SJCRH30 (cell line): ENCODE measurements around the gene TCF7L1. TPM values are rescaled to one million over a fixed set of nuclear protein-coding genes. Genes with fewer than 3 reads are reported as not detected.
A peak's percentile ranks its signal among the peaks of the same experiment; 100 is the strongest.
"Not testable (repeated sequence)": the region's sequence is repeated elsewhere in the genome, so short reads cannot be mapped to it uniquely, and the experiment has no call there.

Experiments
- DNase-seq, 2 experiments: peaks; one replicate each; pipeline ENCODE4 v3.0.0-alpha.2; 2015 to 2020
- H3K27ac ChIP-seq: fragments of 250-450 bp; sonication (Bioruptor Pico); 2 replicates; pipeline ENCODE4 v1.5.1; 2020; ENCODE audit warnings: mild to moderate bottlenecking, moderate library complexity
- H3K27me3 ChIP-seq: fragments of 250-450 bp; sonication (Bioruptor Pico); 2 replicates; pipeline ENCODE4 v1.5.1; 2020; ENCODE audit warnings: mild to moderate bottlenecking, moderate library complexity
- H3K36me3 ChIP-seq: fragments of 250-450 bp; sonication (Bioruptor Pico); 2 replicates; pipeline ENCODE4 v1.5.1; 2020; ENCODE audit warnings: mild to moderate bottlenecking, moderate library complexity
- H3K4me1 ChIP-seq: fragments of 250-450 bp; sonication (Bioruptor Pico); 2 replicates; pipeline ENCODE4 v1.5.1; 2020; ENCODE audit warnings: mild to moderate bottlenecking, moderate library complexity
- H3K4me3 ChIP-seq: fragments of 250-450 bp; sonication (Bioruptor Pico); 2 replicates; pipeline ENCODE4 v1.5.1; 2020; ENCODE audit warnings: mild to moderate bottlenecking, moderate library complexity
- H3K9me3 ChIP-seq: fragments of 250-450 bp; sonication (Bioruptor Pico); replicated peaks from 2 replicates; pipeline ENCODE4 v1.5.1; 2020; ENCODE audit warnings: mild to moderate bottlenecking, moderate library complexity
- total RNA-seq: library from RNA; depleted of rRNA; stranded (reverse); fragments of >200 nt; shearing (Covaris generic); gene quantifications from 2 replicates; pipeline ENCODE4 v1.2.3, GENCODE V29; 2014

TCF7L1 gene
- total RNA-seq, 1 experiment from 2014 or later, result 9.2 TPM

DNA sequence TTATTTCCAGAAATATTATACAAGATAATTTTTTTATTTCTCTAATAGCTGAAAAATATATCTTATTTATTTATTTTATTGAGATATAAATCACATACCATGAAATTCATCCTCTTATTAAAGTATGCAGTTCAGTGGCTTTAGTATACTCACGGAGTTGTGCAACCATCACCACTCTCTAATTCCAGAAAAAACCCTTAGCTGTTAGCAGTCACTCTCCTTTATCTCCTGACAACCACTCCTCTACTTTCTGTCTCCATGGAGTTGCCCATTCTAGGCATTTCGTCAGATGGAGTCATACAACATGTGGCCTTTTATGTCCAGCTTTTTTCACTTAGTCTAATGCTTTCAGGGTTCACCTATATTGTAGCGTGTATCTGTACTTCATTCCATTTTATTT, 66.5 kb downstream of the TCF7L1 start:
- no peaks in the 10 kb centered on the region for H3K9me3 ChIP-seq
- H3K4me3 ChIP-seq, result no peak overlapping the region
- DNase-seq, result no peak
- H3K36me3 ChIP-seq, result peaks cover 19% of the 10 kb centered on the region; the same call in 1 of the 2 replicates
- H3K27me3 ChIP-seq, result no peaks in the 10 kb centered on the region
- H3K27ac ChIP-seq, result no peak overlapping the region
- peaks cover 9% of the 10 kb centered on the region for H3K4me1 ChIP-seq

DNA sequence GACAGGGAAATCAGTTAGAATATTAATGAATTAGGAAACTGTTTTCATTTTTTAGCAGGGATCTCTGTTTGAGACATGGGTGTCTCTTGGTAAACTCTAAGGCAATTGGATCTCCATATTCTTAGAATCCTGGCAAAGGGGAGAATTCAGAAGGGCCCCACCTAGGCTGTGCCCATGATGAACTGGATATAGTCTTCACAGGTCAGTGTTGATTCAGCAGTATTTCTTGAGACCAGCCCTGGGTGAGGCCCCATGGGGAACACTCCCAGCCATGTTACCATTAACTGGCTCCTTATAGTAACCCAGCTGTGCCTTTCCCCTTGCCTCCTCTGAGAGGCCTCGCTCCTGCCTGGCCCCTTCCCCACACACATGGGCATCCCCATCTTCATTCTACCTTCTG, 76.7 kb downstream of the TCF7L1 start:
- Histone ChIP-seq H3K27me3 (no peaks in the 10 kb centered on the region), H3K36me3 (peaks cover 7% of the 10 kb centered on the region; the same call in 1 of the 2 replicates), H3K9me3 (no peaks in the 10 kb centered on the region), H3K4me1 (peaks cover 21% of the 10 kb centered on the region), H3K27ac (no peak overlapping the region), H3K4me3 (no peak overlapping the region)
- no peak for DNase-seq

- Histone ChIP-seq H3K4me3 (no peak overlapping the region), H3K4me1 (peaks cover 27% of the 10 kb centered on the region), H3K27ac (no peak overlapping the region)
These were observed 77.3 kb downstream of the TCF7L1 start for GRCh38 chr2:85210511-85210910.

GRCh38 chr2:85211606-85212005, 78.4 kb downstream of the TCF7L1 start:
- not testable (repeated sequence) for H3K27me3 ChIP-seq, H3K4me3 ChIP-seq, H3K36me3 ChIP-seq, H3K9me3 ChIP-seq, H3K27ac ChIP-seq, DNase-seq
- H3K4me1 ChIP-seq, result peaks cover 35% of the 10 kb centered on the region

More at GRCh38 chr2:85210511-85210910, 77.3 kb downstream of the TCF7L1 start:
- DNase-seq, result no peak
- no peaks in the 10 kb centered on the region for H3K9me3 ChIP-seq
- H3K27me3 ChIP-seq, result no peaks in the 10 kb centered on the region
- H3K36me3 ChIP-seq, result peaks cover 7% of the 10 kb centered on the region; the same call in 1 of the 2 replicates

GRCh38 chr2:85212841-85213240, 79.6 kb downstream of the TCF7L1 start:
- H3K27me3 ChIP-seq, result no peaks in the 10 kb centered on the region
- H3K4me1 ChIP-seq, result peaks cover 39% of the 10 kb centered on the region
- no peaks in the 10 kb centered on the region for H3K9me3 ChIP-seq
- DNase-seq, result no peak
- H3K4me3 ChIP-seq, result no peak overlapping the region
- no peak overlapping the region for H3K27ac ChIP-seq
- H3K36me3 ChIP-seq, result peaks cover 12% of the 10 kb centered on the region

- no peaks in the 10 kb centered on the region for H3K9me3 ChIP-seq
- DNase-seq, result peak in 1 of 2 experiments; percentile 26
- H3K4me1 ChIP-seq, result peaks cover 39% of the 10 kb centered on the region
- no peaks in the 10 kb centered on the region for H3K27me3 ChIP-seq
- peaks cover 17% of the 10 kb centered on the region for H3K36me3 ChIP-seq
- H3K27ac ChIP-seq, result no peak overlapping the region
- H3K4me3 ChIP-seq, result no peak overlapping the region
These were observed 80.2 kb downstream of the TCF7L1 start for GRCh38 chr2:85213404-85213803.

DNA sequence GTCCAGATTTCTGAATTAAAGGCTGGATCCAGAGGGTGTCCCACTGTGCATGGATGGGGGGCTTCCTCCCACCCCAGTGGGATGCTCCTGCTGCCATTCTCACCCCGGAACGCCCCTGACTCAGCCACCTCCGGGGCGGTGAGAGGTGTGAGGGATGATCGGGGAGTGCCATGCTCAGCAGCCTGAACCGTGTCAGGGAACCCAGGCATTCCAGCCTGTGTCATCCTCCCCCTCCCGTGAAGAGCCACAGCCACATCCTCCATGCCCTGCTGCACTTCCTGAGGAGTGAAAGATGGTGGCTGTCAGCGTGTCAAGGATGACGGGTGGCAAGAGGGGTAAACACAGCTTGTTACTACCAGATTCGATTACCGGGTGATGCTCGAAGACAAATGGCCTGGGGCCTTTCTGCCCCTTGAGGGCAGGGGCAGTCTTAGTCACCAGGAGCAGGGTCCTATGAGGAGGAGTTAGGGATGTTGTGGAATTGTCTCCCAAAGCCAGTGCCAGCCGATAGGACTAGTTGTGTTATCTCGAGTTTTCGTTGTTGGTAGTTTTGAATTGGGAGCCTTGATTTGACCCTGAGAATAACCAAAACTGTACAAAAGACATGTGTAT, 80.8 kb downstream of the TCF7L1 start:
- H3K27me3 ChIP-seq, result no peaks in the 10 kb centered on the region
- peaks cover 22% of the 10 kb centered on the region for H3K36me3 ChIP-seq
- DNase-seq, result peak in 1 of 2 experiments; percentile 15
- H3K27ac ChIP-seq, result no peak overlapping the region
- H3K9me3 ChIP-seq, result no peaks in the 10 kb centered on the region
- no peak overlapping the region for H3K4me3 ChIP-seq
- H3K4me1 ChIP-seq, result peaks cover 39% of the 10 kb centered on the region

DNA sequence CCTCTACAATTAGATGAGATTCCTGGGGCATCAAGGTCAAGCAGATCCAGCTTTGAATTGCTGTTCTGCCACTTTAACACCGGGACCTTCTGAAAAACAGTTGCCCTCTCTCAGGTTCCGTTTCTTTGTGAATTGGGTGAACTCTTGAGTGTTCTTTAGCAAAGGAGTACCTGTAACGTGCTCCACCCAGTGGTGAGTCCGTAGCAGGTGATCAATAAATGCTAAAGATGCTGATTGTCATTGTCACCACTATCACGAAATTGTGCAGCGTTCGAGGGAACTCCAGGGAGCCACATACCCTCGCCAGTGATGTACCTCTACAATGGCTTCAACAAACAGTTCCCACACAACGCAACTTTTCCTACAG, 81.9 kb downstream of the TCF7L1 start:
- no peak for DNase-seq
- Histone ChIP-seq H3K36me3 (peaks cover 22% of the 10 kb centered on the region), H3K27me3 (no peaks in the 10 kb centered on the region), H3K4me1 (peaks cover 39% of the 10 kb centered on the region), H3K27ac (peak overlapping the region; percentile 34; the same call in 1 of the 2 replicates), H3K4me3 (no peak overlapping the region), H3K9me3 (no peaks in the 10 kb centered on the region)

GRCh38 chr2:85215448-85216401, 82.5 kb downstream of the TCF7L1 start:
- Histone ChIP-seq H3K4me3 (no peak overlapping the region), H3K9me3 (no peaks in the 10 kb centered on the region), H3K4me1 (peaks cover 39% of the 10 kb centered on the region), H3K27me3 (no peaks in the 10 kb centered on the region), H3K36me3 (peaks cover 22% of the 10 kb centered on the region), H3K27ac (peak overlapping the region; percentile 50)
- DNase-seq, result peak; percentile 87 to 95

DNA sequence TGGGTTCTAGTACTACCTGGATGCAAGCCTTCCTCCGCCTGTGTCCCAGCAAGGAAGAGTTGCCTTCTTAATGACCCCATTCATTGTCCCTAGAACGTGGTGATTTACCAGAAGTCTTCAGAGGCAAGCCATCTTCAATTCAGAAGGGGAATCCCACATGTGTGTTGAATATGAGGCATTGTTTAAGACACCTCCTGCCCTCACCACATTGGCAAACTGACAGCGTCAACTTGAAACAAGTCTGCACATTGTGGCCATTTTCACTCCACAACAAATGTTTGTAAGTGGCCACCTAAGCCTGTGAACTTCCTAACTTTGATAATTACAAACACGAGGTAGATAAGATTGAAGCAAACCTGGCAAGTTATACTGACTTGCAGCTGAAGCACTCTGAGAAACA, 83.7 kb downstream of the TCF7L1 start:
- peaks cover 16% of the 10 kb centered on the region; the same call in 1 of the 2 replicates for H3K36me3 ChIP-seq
- no peaks in the 10 kb centered on the region for H3K27me3 ChIP-seq
- no peaks in the 10 kb centered on the region for H3K9me3 ChIP-seq
- H3K4me3 ChIP-seq, result no peak overlapping the region
- peaks cover 39% of the 10 kb centered on the region for H3K4me1 ChIP-seq
- H3K27ac ChIP-seq, result no peak overlapping the region
- no peak for DNase-seq

GRCh38 chr2:85221067-85221691, 88.0 kb downstream of the TCF7L1 start:
- H3K4me3 ChIP-seq, result no peak overlapping the region
- H3K27me3 ChIP-seq, result no peaks in the 10 kb centered on the region
- peaks cover 3% of the 10 kb centered on the region; the same call in 1 of the 2 replicates for H3K9me3 ChIP-seq
- peaks cover 16% of the 10 kb centered on the region; the same call in 1 of the 2 replicates for H3K36me3 ChIP-seq
- DNase-seq, result no peak
- no peak overlapping the region for H3K27ac ChIP-seq
- H3K4me1 ChIP-seq, result peaks cover 8% of the 10 kb centered on the region

- H3K27ac ChIP-seq, result no peak overlapping the region
- H3K4me1 ChIP-seq, result no peaks in the 10 kb centered on the region
- no peak for DNase-seq
- H3K36me3 ChIP-seq, result peaks cover 11% of the 10 kb centered on the region; the same call in 1 of the 2 replicates
- no peak overlapping the region for H3K4me3 ChIP-seq
- no peaks in the 10 kb centered on the region for H3K27me3 ChIP-seq
- peaks cover 3% of the 10 kb centered on the region; the same call in 1 of the 2 replicates for H3K9me3 ChIP-seq
These were observed 89.6 kb downstream of the TCF7L1 start for GRCh38 chr2:85222792-85223191.

GRCh38 chr2:85226783-85227182, 93.6 kb downstream of the TCF7L1 start:
- no peaks in the 10 kb centered on the region for H3K27me3 ChIP-seq
- no peak for DNase-seq
- H3K9me3 ChIP-seq, result peaks cover 3% of the 10 kb centered on the region; the same call in 1 of the 2 replicates
- H3K4me1 ChIP-seq, result no peaks in the 10 kb centered on the region
- H3K4me3 ChIP-seq, result no peak overlapping the region
- no peak overlapping the region for H3K27ac ChIP-seq
- no peaks in the 10 kb centered on the region; the same call in 1 of the 2 replicates for H3K36me3 ChIP-seq

DNA sequence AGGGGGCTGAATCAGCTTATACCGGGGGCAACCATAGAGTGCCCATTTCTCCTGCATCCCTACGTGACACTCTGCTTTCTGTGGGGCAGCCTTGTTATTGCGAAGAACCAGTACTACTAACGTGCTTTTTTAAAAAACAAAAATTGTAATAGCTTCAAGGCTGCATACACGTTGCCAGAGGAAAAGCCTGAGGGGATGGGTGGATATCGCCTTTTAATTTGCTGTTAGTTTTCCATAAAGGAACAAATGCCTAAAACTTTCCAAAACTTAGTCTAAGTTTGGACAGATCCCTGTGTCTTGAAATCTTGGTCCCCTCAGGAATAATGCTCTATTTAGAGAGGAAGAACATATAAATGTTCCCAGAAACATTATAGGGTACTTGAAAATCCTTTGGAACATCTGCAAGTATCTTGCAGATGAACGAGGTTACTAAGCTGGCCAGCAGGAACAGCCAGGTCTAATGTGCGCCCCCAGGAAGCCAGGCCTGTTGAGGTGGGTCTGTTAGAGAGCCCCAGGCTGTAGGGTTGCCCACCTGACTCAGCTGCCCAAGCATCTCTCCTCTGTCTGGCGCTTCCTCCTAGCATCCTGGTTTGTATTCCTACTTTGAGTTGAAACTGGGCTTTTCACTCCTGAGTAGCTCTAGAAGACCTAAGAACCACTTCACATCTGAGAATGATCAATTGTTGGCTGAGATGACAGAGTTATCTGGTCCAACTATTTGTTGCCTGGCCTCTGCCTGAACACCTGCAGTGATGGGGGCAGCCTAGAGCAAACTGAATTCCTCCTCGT, 97.7 kb downstream of the TCF7L1 start:
- Histone ChIP-seq H3K27ac (no peak overlapping the region), H3K27me3 (no peaks in the 10 kb centered on the region), H3K4me1 (no peaks in the 10 kb centered on the region), H3K36me3 (peaks cover 15% of the 10 kb centered on the region), H3K9me3 (no peaks in the 10 kb centered on the region), H3K4me3 (no peak overlapping the region)
- DNase-seq, result no peak
